GM19238 (cell line): Measurements from ENCODE around the gene SMAD7.

Experiments used
- DNase-seq: peaks from one replicate; pipeline ENCODE4 v3.0.0; 2011; ENCODE audit warnings: low spot score; ENCODE audit not compliant: insufficient read length

SMAD7 gene

GRCh38 chr18:48932462-48932818 is 18.3 kb downstream of the SMAD7 start:
- no peak for DNase-seq

GRCh38 chr18:48931680-48932461 is 18.9 kb downstream of the SMAD7 start:
- no peak for DNase-seq

GRCh38 chr18:48930926-48931325 is 19.8 kb downstream of the SMAD7 start:
- DNase-seq: no peak

GRCh38 chr18:48929941-48930713 is 20.6 kb downstream of the SMAD7 start:
- no peak for DNase-seq

- no peak for DNase-seq
Observed at GRCh38 chr18:48929212-48929612, 21.6 kb downstream of the SMAD7 start.

GRCh38 chr18:48928787-48929186 is 22.0 kb downstream of the SMAD7 start:
- DNase-seq: peak; percentile 75

GRCh38 chr18:48927286-48928080 is 23.3 kb downstream of the SMAD7 start:
- no peak for DNase-seq

GRCh38 chr18:48926420-48926857 is 24.3 kb downstream of the SMAD7 start:
- DNase-seq: no peak

GRCh38 chr18:48925491-48925780 is 25.3 kb downstream of the SMAD7 start:
- DNase-seq: no peak

GRCh38 chr18:48924630-48925490 is 25.9 kb downstream of the SMAD7 start:
- DNase-seq: no peak

- DNase-seq: peak; percentile 72
Observed at GRCh38 chr18:48923746-48924629, 26.8 kb downstream of the SMAD7 start.

- no peak for DNase-seq
Observed at GRCh38 chr18:48922801-48923730, 27.7 kb downstream of the SMAD7 start.

GRCh38 chr18:48922226-48922800 is 28.5 kb downstream of the SMAD7 start:
- DNase-seq: no peak

GRCh38 chr18:48921305-48922225 is 29.2 kb downstream of the SMAD7 start:
- no peak for DNase-seq

GRCh38 chr18:48920408-48921038 is 30.2 kb downstream of the SMAD7 start:
- DNase-seq: no peak

GRCh38 chr18:48919547-48919946 is 31.2 kb downstream of the SMAD7 start:
- no peak for DNase-seq
